Brain microvascular endothelial cell (primary cell): ENCODE data around the gene C10orf90.

ENCODE experiments used
- DNase-seq: peaks from one replicate; pipeline ENCODE4 v3.0.0-alpha.2; 2020
- H3K27ac ChIP-seq: fragments of 250-450 bp; sonication (Bioruptor Pico); 2 replicates; pipeline ENCODE4 v1.5.1; 2020; ENCODE audit warnings: mild to moderate bottlenecking, moderate library complexity
- H3K27me3 ChIP-seq: fragments of 250-450 bp; sonication (Bioruptor Pico); replicated peaks from 2 replicates; pipeline ENCODE4 v1.5.1; 2020; ENCODE audit warnings: mild to moderate bottlenecking
- H3K36me3 ChIP-seq: fragments of 250-450 bp; sonication (Bioruptor Pico); replicated peaks from 2 replicates; pipeline ENCODE4 v1.5.1; 2020; ENCODE audit warnings: mild to moderate bottlenecking
- H3K4me3 ChIP-seq: 2 replicates; pipeline ENCODE4 v1.5.1; 2011; ENCODE audit warnings: low read depth, mild to moderate bottlenecking, control low read depth, low read length, moderate library complexity
- CTCF ChIP-seq: IDR thresholded peaks from 2 replicates; pipeline ENCODE4 v1.5.1; 2011; ENCODE audit warnings: low read depth, mild to moderate bottlenecking, moderate library complexity, low read length, control low read depth, inconsistent platforms; ENCODE audit errors: missing control alignments
- in situ Hi-C: cut with HindIII; loops from 2 replicates; pipeline ENCODE4 v1.10.0; 2017; ENCODE audit warnings: low sequenced_read_pairs, low pct_ligation_motif_present

The C10orf90 gene

GRCh38 chr10:126568809-126569385, 101.6 kb downstream of the C10orf90 start:
- H3K27ac ChIP-seq = peak overlapping the region; percentile 93
- no peak for TF ChIP-seq CTCF
- no peaks in the 10 kb centered on the region for H3K36me3 ChIP-seq
- in situ Hi-C loops = no loop called here
- no peaks in the 10 kb centered on the region for H3K27me3 ChIP-seq
- no peak for DNase-seq
- H3K4me3 ChIP-seq = no peak overlapping the region

GRCh38 chr10:126565871-126566270, 104.6 kb downstream of the C10orf90 start:
- no peak for TF ChIP-seq CTCF
- H3K27ac ChIP-seq = no peak overlapping the region
- H3K27me3 ChIP-seq = no peaks in the 10 kb centered on the region
- H3K4me3 ChIP-seq = no peak overlapping the region
- in situ Hi-C loops = no loop called here
- DNase-seq = no peak
- H3K36me3 ChIP-seq = no peaks in the 10 kb centered on the region

GRCh38 chr10:126565441-126565840, 105.1 kb downstream of the C10orf90 start:
- Histone ChIP-seq H3K27ac (no peak overlapping the region), H3K36me3 (no peaks in the 10 kb centered on the region), H3K4me3 (no peak overlapping the region), H3K27me3 (no peaks in the 10 kb centered on the region)
- in situ Hi-C loops = no loop called here
- no peak for TF ChIP-seq CTCF
- no peak for DNase-seq

- H3K4me3 ChIP-seq = no peak overlapping the region
- DNase-seq = no peak
- in situ Hi-C loops = no loop called here
- H3K36me3 ChIP-seq = no peaks in the 10 kb centered on the region
- no peak for TF ChIP-seq CTCF
- no peaks in the 10 kb centered on the region for H3K27me3 ChIP-seq
- H3K27ac ChIP-seq = no peak overlapping the region
Observed at GRCh38 chr10:126564326-126564888, 106.1 kb downstream of the C10orf90 start.

- DNase-seq = no peak
- in situ Hi-C loops = no loop called here
- Histone ChIP-seq H3K27me3 (no peaks in the 10 kb centered on the region), H3K27ac (no peak overlapping the region), H3K36me3 (no peaks in the 10 kb centered on the region), H3K4me3 (no peak overlapping the region)
- no peak for TF ChIP-seq CTCF
Observed at GRCh38 chr10:126563361-126563760, 107.1 kb downstream of the C10orf90 start.
